Tibial nerve (tissue), 4 donors: ENCODE measurements around the gene DSC3. TPM values are rescaled to one million over a fixed set of nuclear protein-coding genes. Genes with fewer than 3 reads are reported as not detected.

Source experiments
- DNase-seq, 2 donors: peaks; one replicate each; pipeline ENCODE4 v3.0.0-alpha.2; 2019; ENCODE audit warnings: low spot score in 2 of 2
- H3K27ac ChIP-seq, 4 donors: fragments of 200-600 bp; sonication (generic) in 3 of 4; one replicate each; pipeline ENCODE4 v1.5.1; 2017 to 2019; ENCODE audit warnings: mild to moderate bottlenecking in 1 of 4
- H3K27me3 ChIP-seq, 2 donors: fragments of 200-600 bp; sonication (generic) in 1 of 2; one replicate each; pipeline versions ENCODE4 v1.5.1 to v1.6.0; 2017 to 2019
- H3K36me3 ChIP-seq, 3 donors: fragments of 200-600 bp; sonication (generic); one replicate each; pipeline ENCODE4 v1.5.1; 2018 to 2019
- H3K4me1 ChIP-seq, 4 donors: fragments of 200-600 bp; sonication (generic) in 3 of 4; one replicate each; pipeline ENCODE4 v1.5.1; 2017 to 2019
- H3K4me3 ChIP-seq, 4 donors: fragments of 200-600 bp; sonication (generic) in 3 of 4; one replicate each; pipeline ENCODE4 v1.5.1; 2017 to 2019; ENCODE audit warnings: mild to moderate bottlenecking in 1 of 4, moderate library complexity in 1 of 4
- H3K9me3 ChIP-seq, 4 donors: fragments of 200-600 bp; sonication (generic) in 3 of 4; one replicate each; pipeline ENCODE4 v1.5.1; 2017 to 2019
- CTCF ChIP-seq, 5 experiments: fragments of 200-600 bp in 3 of 5; fragments of 450-650 bp in 2 of 5; sonication (generic) in 3 of 5; IDR thresholded peaks; one replicate each; pipeline ENCODE4 v1.5.1; 2016 to 2019; ENCODE audit warnings: antibody characterized with exemption in 5 of 5, mild to moderate bottlenecking in 3 of 5, moderate library complexity in 2 of 5
- EP300 ChIP-seq, 2 donors: sonication (generic); formaldehyde crosslinking; IDR thresholded peaks; one replicate each; pipeline ENCODE4 v1.6.1; 2017; ENCODE audit warnings: antibody characterized with exemption in 2 of 2, mild to moderate bottlenecking in 1 of 2
- POLR2A ChIP-seq, 2 donors: fragments of 450-650 bp; IDR thresholded peaks; one replicate each; pipeline ENCODE4 v1.6.1; 2017; ENCODE audit warnings: antibody characterized with exemption in 2 of 2, mild to moderate bottlenecking in 2 of 2, moderate library complexity in 2 of 2
- WGBS, 2 donors: methylation state at CpG; one replicate each; pipeline ENCODE4 v1.1.5; 2018; 5-methylcytosine and 5-hydroxymethylcytosine counted together
- total RNA-seq, 4 donors: library from RNA; depleted of rRNA; stranded (reverse); fragments of >200 nt; gene quantifications; one replicate each; pipeline ENCODE4 v1.1.0, GENCODE V29; 2016

The DSC3 gene
- total RNA-seq, 4 donors from 2014 or later, result 5.1 to 12.4 (median 8.9) TPM

- TF ChIP-seq EP300 (IDR thresholded peaks at IDR 0.05), result no peak
- no peak for TF ChIP-seq CTCF (IDR thresholded peaks at IDR 0.05)
- no peak for TF ChIP-seq POLR2A (IDR thresholded peaks at IDR 0.05)
- H3K27ac ChIP-seq, result no peak overlapping the region
- no peaks in the 10 kb centered on the region for H3K36me3 ChIP-seq
- no peaks in the 10 kb centered on the region for H3K4me1 ChIP-seq
- 71 to 72% methylated on average over 5 of the region's 5 CpGs for WGBS, 2 donors
- H3K9me3 ChIP-seq, result no peaks in the 10 kb centered on the region
- DNase-seq, result no peak
- H3K27me3 ChIP-seq, result no peaks in the 10 kb centered on the region
- no peak overlapping the region for H3K4me3 ChIP-seq
Observed at GRCh38 chr18:30991397-30991796, 51.1 kb downstream of the DSC3 start.

GRCh38 chr18:30989141-30989540 is 53.4 kb downstream of the DSC3 start:
- DNase-seq, result no peak
- 72 to 76% methylated on average over 1 of the region's 1 CpG for WGBS, 2 donors
- H3K9me3 ChIP-seq, result no peaks in the 10 kb centered on the region

GRCh38 chr18:30988440-30988839 is 54.1 kb downstream of the DSC3 start:
- no peaks in the 10 kb centered on the region for H3K36me3 ChIP-seq
- DNase-seq, result no peak
- no peaks in the 10 kb centered on the region for H3K27me3 ChIP-seq
- no peak for TF ChIP-seq POLR2A (IDR thresholded peaks at IDR 0.05)
- no peak for TF ChIP-seq CTCF (IDR thresholded peaks at IDR 0.05)
- TF ChIP-seq EP300 (IDR thresholded peaks at IDR 0.05), result no peak
- H3K9me3 ChIP-seq, result no peaks in the 10 kb centered on the region
- no peak overlapping the region for H3K4me3 ChIP-seq
- H3K4me1 ChIP-seq, result no peaks in the 10 kb centered on the region
- no peak overlapping the region for H3K27ac ChIP-seq
- WGBS, 2 donors, result 66 to 79% methylated on average over 4 of the region's 4 CpGs

More at GRCh38 chr18:30989141-30989540, 53.4 kb downstream of the DSC3 start:
- Histone ChIP-seq H3K27me3 (no peaks in the 10 kb centered on the region), H3K4me1 (no peaks in the 10 kb centered on the region), H3K4me3 (no peak overlapping the region), H3K36me3 (no peaks in the 10 kb centered on the region), H3K27ac (no peak overlapping the region)
- TF ChIP-seq POLR2A (IDR thresholded peaks at IDR 0.05) (no peak), EP300 (IDR thresholded peaks at IDR 0.05) (no peak), CTCF (IDR thresholded peaks at IDR 0.05) (no peak)

- WGBS, 2 donors, result 48 to 50% methylated on average over 4 of the region's 4 CpGs
- Histone ChIP-seq H3K9me3 (no peaks in the 10 kb centered on the region), H3K4me3 (no peak overlapping the region), H3K4me1 (no peaks in the 10 kb centered on the region), H3K36me3 (no peaks in the 10 kb centered on the region), H3K27ac (no peak overlapping the region), H3K27me3 (no peaks in the 10 kb centered on the region)
- no peak for DNase-seq
- no peak for TF ChIP-seq EP300 (IDR thresholded peaks at IDR 0.05)
- TF ChIP-seq CTCF (IDR thresholded peaks at IDR 0.05), result no peak
- no peak for TF ChIP-seq POLR2A (IDR thresholded peaks at IDR 0.05)
Observed at GRCh38 chr18:30987467-30988241, 54.9 kb downstream of the DSC3 start.

GRCh38 chr18:30985753-30986152 is 56.8 kb downstream of the DSC3 start:
- H3K27ac ChIP-seq, result no peak overlapping the region
- WGBS, 2 donors, result 89 to 93% methylated on average over 12 of the region's 12 CpGs
- TF ChIP-seq CTCF (IDR thresholded peaks at IDR 0.05), result no peak
- TF ChIP-seq POLR2A (IDR thresholded peaks at IDR 0.05), result no peak
- TF ChIP-seq EP300 (IDR thresholded peaks at IDR 0.05), result no peak
- H3K27me3 ChIP-seq, result no peaks in the 10 kb centered on the region
- no peaks in the 10 kb centered on the region for H3K4me1 ChIP-seq
- no peak for DNase-seq
- no peaks in the 10 kb centered on the region for H3K9me3 ChIP-seq
- H3K4me3 ChIP-seq, result no peak overlapping the region
- no peaks in the 10 kb centered on the region for H3K36me3 ChIP-seq
